Endometrium (tissue), 2 donors: ENCODE results near the gene ZWILCH.

ENCODE experiments used
- FAIRE-seq: peaks from 2 replicates; lab custom pipeline; 2012; peaks lifted over from hg19 to GRCh38; lab: Jason Lieb, UNC
- donor health status: control.
- donor health status: control.

Gene ZWILCH

GRCh38 chr15:66545255-66545654, 40.1 kb downstream of the ZWILCH start:
- FAIRE-seq = no peak

- no peak for FAIRE-seq
Measured at GRCh38 chr15:66555685-66556084, 50.6 kb downstream of the ZWILCH start.

GRCh38 chr15:66558271-66558670, 53.1 kb downstream of the ZWILCH start:
- no peak for FAIRE-seq

GRCh38 chr15:66560856-66561525, 55.9 kb downstream of the ZWILCH start:
- FAIRE-seq = no peak

- no peak for FAIRE-seq
Measured at GRCh38 chr15:66563126-66563525, 58.0 kb downstream of the ZWILCH start.

GRCh38 chr15:66563566-66564110, 58.5 kb downstream of the ZWILCH start:
- no peak for FAIRE-seq

GRCh38 chr15:66564136-66565041, 59.3 kb downstream of the ZWILCH start:
- no peak for FAIRE-seq

GRCh38 chr15:66565141-66565641, 60.1 kb downstream of the ZWILCH start:
- FAIRE-seq = no peak

- no peak for FAIRE-seq
Measured at GRCh38 chr15:66565741-66566144, 60.6 kb downstream of the ZWILCH start, which contains the start of gene LCTL. LCTL (minus strand) TSS chr15:66565998; CDS start chr15:66565365, 633 bp downstream.

GRCh38 chr15:66566963-66567531, 61.9 kb downstream of the ZWILCH start:
- no peak for FAIRE-seq

GRCh38 chr15:66567897-66568296, 62.8 kb downstream of the ZWILCH start:
- FAIRE-seq = no peak

GRCh38 chr15:66569461-66570137, 64.5 kb downstream of the ZWILCH start:
- no peak for FAIRE-seq

- FAIRE-seq = no peak
Measured at GRCh38 chr15:66570327-66570726, 65.2 kb downstream of the ZWILCH start.

- no peak for FAIRE-seq
Measured at GRCh38 chr15:66570842-66571478, 65.8 kb downstream of the ZWILCH start.

- FAIRE-seq = no peak
Measured at GRCh38 chr15:66572146-66572545, 67.0 kb downstream of the ZWILCH start.

GRCh38 chr15:66573348-66573718, 68.2 kb downstream of the ZWILCH start:
- no peak for FAIRE-seq

- FAIRE-seq = no peak
Measured at GRCh38 chr15:66573719-66574595, 68.8 kb downstream of the ZWILCH start.

GRCh38 chr15:66574596-66574950, 69.4 kb downstream of the ZWILCH start:
- no peak for FAIRE-seq

GRCh38 chr15:66578286-66578875, 73.3 kb downstream of the ZWILCH start:
- FAIRE-seq = no peak

- no peak for FAIRE-seq
Measured at GRCh38 chr15:66580643-66581042, 75.5 kb downstream of the ZWILCH start.
